AG04449 (cell line): ENCODE data around the gene STXBP2.
"Not testable (repeated sequence)": the region's sequence is repeated elsewhere in the genome, so short reads cannot be mapped to it uniquely, and the experiment has no call there.

ENCODE experiments used
- CTCF ChIA-PET: fragments of 350-600 bp; formaldehyde crosslinking; extraction: SDS; loops from one replicate; lab custom pipeline; 2021; ENCODE audit warnings: antibody characterized with exemption; lab: Yijun Ruan, JAX
- POLR2A ChIA-PET: fragments of 400-600, 350-600 bp; formaldehyde crosslinking; extraction: SDS; loops from one replicate; lab custom pipeline; 2020; ENCODE audit warnings: antibody characterized with exemption, inconsistent platforms; lab: Yijun Ruan, JAX
- DNase-seq: peaks from one replicate; pipeline ENCODE4 v3.0.0-alpha.2; 2010; ENCODE audit warnings: low read depth, low spot score
- H3K4me3 ChIP-seq: 2 replicates; pipeline ENCODE4 v1.5.1; 2011; ENCODE audit warnings: low read depth, mild to moderate bottlenecking, control low read depth, low read length
- CTCF ChIP-seq: IDR thresholded peaks from one replicate; pipeline ENCODE4 v1.5.1; 2011; ENCODE audit warnings: mild to moderate bottlenecking, moderate library complexity, low read length, control low read depth, inconsistent platforms; ENCODE audit not compliant: insufficient read depth; ENCODE audit errors: missing control alignments

Gene STXBP2

GRCh38 chr19:7641290-7642276 is 4.7 kb downstream of the STXBP2 start:
- POLR2A ChIA-PET, result no interaction called here
- no peak overlapping the region for H3K4me3 ChIP-seq
- CTCF ChIA-PET, result interaction anchor here (0.7 to 2.8 kb wide), 4 partner anchors 9 to 262 kb away, joined by 3 to 18 read pairs (median 4); partner anchors contain the start of gene TRAPPC5
- no peak for DNase-seq
- TF ChIP-seq CTCF, result no peak

DNA sequence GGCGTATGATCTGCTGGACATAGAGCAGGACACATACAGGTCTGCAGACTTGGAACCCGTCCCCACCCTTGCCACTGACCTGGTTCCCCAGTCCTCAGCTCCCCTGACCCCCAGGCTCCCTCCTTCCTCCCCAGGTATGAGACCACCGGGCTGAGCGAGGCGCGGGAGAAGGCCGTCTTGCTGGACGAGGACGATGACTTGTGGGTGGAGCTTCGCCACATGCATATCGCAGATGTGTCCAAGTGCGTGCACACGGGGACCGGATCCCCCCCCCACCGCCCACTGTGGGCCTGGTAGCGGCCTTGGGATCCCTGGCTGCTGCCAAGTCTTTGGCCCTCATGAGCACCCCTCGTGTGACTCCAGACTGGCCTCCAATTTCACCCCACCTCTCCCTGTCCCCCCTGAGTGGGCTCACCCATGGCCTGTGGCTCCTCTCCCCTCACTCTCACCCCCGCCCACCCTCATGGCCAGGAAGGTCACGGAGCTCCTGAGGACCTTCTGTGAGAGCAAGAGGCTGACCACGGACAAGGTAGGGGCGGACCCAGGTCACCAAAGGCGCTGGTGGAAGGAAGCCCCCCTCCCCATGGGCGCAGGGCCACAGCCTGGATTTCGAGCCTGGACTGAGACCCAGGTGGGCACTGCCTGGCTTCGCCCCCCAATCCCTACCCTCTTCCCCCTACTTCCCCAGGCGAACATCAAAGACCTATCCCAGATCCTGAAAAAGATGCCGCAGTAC is 5.6 kb downstream of the STXBP2 start:
- H3K4me3 ChIP-seq, result no peak overlapping the region
- no peak for DNase-seq
- POLR2A ChIA-PET, result no interaction called here
- CTCF ChIA-PET, result interaction anchor here (1.6 to 2.8 kb wide), 2 partner anchors 8 to 39 kb away, joined by 5 to 18 read pairs; partner anchors contain the start of gene TRAPPC5
- no peak for TF ChIP-seq CTCF

- no peak overlapping the region for H3K4me3 ChIP-seq
- no peak for TF ChIP-seq CTCF
- no peak for DNase-seq
- POLR2A ChIA-PET, result no interaction called here
- CTCF ChIA-PET, result interaction anchor here (2.8 kb wide), 1 partner anchor 8 kb away, joined by 18 read pairs; no protein-coding TSS in a partner anchor
Observed at GRCh38 chr19:7643031-7643415, 6.1 kb downstream of the STXBP2 start.

DNA sequence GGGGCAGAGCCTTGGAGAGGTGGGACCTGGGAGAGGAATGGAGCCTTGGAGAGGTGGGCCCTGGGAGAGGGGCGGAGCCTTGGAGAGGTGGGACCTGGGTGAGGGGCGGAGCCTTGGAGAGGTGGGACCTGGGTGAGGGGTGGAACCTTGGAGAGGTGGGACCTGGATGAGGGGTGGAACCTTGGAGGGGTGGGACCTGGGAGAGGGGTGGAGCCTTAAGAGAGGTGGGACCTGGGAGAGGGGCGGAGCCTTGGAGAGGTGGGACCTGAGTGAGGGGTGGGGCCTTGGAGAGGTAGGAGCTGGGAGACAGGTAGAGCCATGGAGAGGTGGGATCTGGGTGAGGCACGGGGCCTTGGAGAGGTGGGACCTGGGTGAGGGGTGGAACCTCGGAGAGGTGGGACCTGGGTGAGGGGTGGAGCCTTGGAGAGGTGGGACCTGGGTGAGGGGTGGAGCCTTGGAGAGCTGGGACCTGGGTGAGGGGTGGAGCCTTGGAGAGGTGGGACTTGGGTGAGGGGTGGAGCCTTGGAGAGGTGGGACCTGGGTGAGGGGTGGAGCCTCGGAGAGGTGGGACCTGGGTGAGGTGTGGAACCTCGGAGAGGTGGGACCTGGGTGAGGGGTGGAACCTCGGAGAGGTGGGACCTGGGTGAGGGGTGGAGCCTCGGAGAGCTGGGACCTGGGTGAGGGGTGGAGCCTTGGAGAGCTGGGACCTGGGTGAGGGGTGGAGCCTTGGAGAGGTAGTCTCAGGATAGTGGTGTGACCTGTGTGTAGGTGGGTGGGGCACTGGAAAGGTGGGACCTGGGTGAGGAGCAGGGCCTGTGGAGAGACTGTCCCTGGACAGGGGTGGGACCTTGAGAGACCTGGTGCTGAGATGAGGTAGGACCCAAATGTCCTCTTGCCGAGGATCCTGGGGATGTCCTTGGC is 7.0 kb downstream of the STXBP2 start:
- DNase-seq, POLR2A ChIA-PET, H3K4me3 ChIP-seq: not testable (repeated sequence)
- CTCF ChIA-PET, result interaction anchor here (1.1 kb wide), 1 partner anchor 157 kb away, joined by 3 read pairs; no protein-coding TSS in a partner anchor

GRCh38 chr19:7644550-7644877 is 7.6 kb downstream of the STXBP2 start:
- DNase-seq, result no peak
- no peak for TF ChIP-seq CTCF
- H3K4me3 ChIP-seq, result no peak overlapping the region
- CTCF ChIA-PET, result interaction anchor here (1.1 kb wide), 1 partner anchor 156 kb away, joined by 3 read pairs; no protein-coding TSS in a partner anchor
- POLR2A ChIA-PET, result no interaction called here

- no peak for DNase-seq
- CTCF ChIA-PET, result no interaction called here
- no peak overlapping the region for H3K4me3 ChIP-seq
- POLR2A ChIA-PET, result no interaction called here
- no peak for TF ChIP-seq CTCF
Observed at GRCh38 chr19:7645163-7645562, 8.3 kb downstream of the STXBP2 start.
